Kidney (tissue), 14 donors: ENCODE data around the gene ADORA3. TPM values are rescaled to one million over a fixed set of nuclear protein-coding genes. Genes with fewer than 3 reads are reported as not detected.

Source experiments
- DNase-seq, 5 donors: peaks; one replicate each; pipeline ENCODE4 v3.0.0-alpha.2; 2013 to 2020
- FAIRE-seq: peaks from 2 replicates; lab custom pipeline; 2012; peaks lifted over from hg19 to GRCh38; lab: Jason Lieb, UNC
- H3K27ac ChIP-seq, 2 donors: one replicate each; pipeline ENCODE4 v1.7.0; 2013; ENCODE audit warnings: low read depth in 2 of 2, low read length in 2 of 2, inconsistent platforms in 1 of 2
- H3K27me3 ChIP-seq: one replicate; pipeline ENCODE4 v1.7.1; 2013; ENCODE audit warnings: low read length, inconsistent platforms; ENCODE audit not compliant: control insufficient read depth, insufficient read depth
- H3K36me3 ChIP-seq, 3 donors: one replicate each; pipeline versions ENCODE4 v1.7.0 to v1.7.1; 2013; ENCODE audit warnings: low read length in 3 of 3, control low read depth in 1 of 3, inconsistent platforms in 1 of 3; ENCODE audit not compliant: insufficient read depth in 3 of 3, control insufficient read depth in 2 of 3
- H3K4me1 ChIP-seq, 3 donors: one replicate each; pipeline versions ENCODE4 v1.7.0 to v1.7.1; 2013; ENCODE audit warnings: low read length in 3 of 3, inconsistent platforms in 1 of 3, low read depth in 1 of 3; ENCODE audit not compliant: control insufficient read depth in 2 of 3, insufficient read depth in 2 of 3
- H3K4me3 ChIP-seq, 3 donors: one replicate each; pipeline versions ENCODE4 v1.7.0 to v1.8.1; 2013; ENCODE audit warnings: low read length in 3 of 3, control low read depth in 1 of 3, inconsistent platforms in 1 of 3
- H3K9ac ChIP-seq, 3 donors: one replicate each; pipeline versions ENCODE4 v1.7.0 to v1.7.1; 2013; ENCODE audit warnings: low read length in 3 of 3, control low read depth in 1 of 3, inconsistent platforms in 1 of 3
- H3K9me3 ChIP-seq, 3 donors: one replicate each; pipeline versions ENCODE4 v1.7.0 to v1.7.1; 2013; ENCODE audit warnings: low read length in 3 of 3, control low read depth in 1 of 3, inconsistent platforms in 1 of 3; ENCODE audit not compliant: control insufficient read depth in 2 of 3, insufficient read depth in 1 of 3
- CTCF ChIP-seq: IDR thresholded peaks from 3 replicates; pipeline ENCODE4 v1.5.1; 2012; ENCODE audit warnings: mild to moderate bottlenecking, moderate library complexity, borderline replicate concordance; ENCODE audit not compliant: insufficient read depth; ENCODE audit errors: extremely low read depth
- intact Hi-C: fragments of 100-400 bp; cut with DNase I; formaldehyde crosslinking; loops from one replicate; pipeline ENCODE4 v1.11.1; 2022
- polyA plus RNA-seq: library from polyadenylated mRNA; stranded (reverse); fragments of 350-450 nt; fragmentation: Illumina TruSeq; extraction: RNeasy Lipid Tissue Mini Kit (QIAGEN cat#74804); gene quantifications from one replicate; pipeline ENCODE4 v1.2.3, GENCODE V29; 2014; ENCODE audit warnings: low read depth, low replicate concordance; ENCODE audit not compliant: insufficient read depth
- total RNA-seq: library from RNA; stranded (reverse); fragmentation: NEBNext Ultra II Directional; extraction: Animal tissue kit (Norgen Biotek cat#: 25700); gene quantifications from one replicate; pipeline ENCODE4 v1.2.1, GENCODE V29; 2021
- donor health status: control.
- donor health status: control.
- donor health status: control.
- donor health status: control.
- donor health status: control.
- donor health status: DM: yes; HTN: yes; CAD: no.
- donor health status: Normal renal cell carcinoma (clear cell type).

The ADORA3 gene
- total and polyA plus RNA-seq, 2 donors from 2014 or later: 3.1 to 10.8 TPM

DNA sequence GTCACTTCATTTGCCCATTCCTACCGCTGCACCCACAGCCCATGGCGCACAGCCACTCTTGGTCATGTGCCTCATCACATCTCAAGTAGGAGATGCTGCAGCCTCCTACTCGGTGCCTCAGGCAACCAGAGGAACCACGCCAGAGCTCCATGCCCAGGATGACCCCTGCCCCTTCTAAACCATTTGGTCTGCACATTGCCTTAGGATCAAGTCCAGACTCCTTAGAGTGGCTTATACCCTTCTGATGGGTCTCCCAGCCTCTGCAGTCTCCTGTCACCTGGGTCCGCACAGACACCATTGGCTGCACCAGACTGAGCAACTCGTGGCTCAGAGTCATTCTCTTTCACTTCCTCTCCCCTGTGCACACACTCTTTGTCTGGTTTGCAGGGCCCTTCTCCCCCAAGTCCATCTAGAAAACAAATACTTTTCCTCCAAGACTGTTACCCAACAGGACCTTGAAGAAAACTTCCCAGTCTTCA, 2.2 kb upstream of the ADORA3 start:
- Histone ChIP-seq H3K4me1 (peaks cover 0 to 15% (median 4%) of the 10 kb centered on the region in 3 donors), H3K9ac (no peak overlapping the region), H3K36me3 (no peaks in the 10 kb centered on the region), H3K4me3 (no peak overlapping the region), H3K27ac (no peak overlapping the region), H3K27me3 (no peaks in the 10 kb centered on the region), H3K9me3 (no peaks in the 10 kb centered on the region)
- intact Hi-C loops: no loop called here
- no peak for FAIRE-seq
- no peak for DNase-seq
- TF ChIP-seq CTCF: no peak

GRCh38 chr1:111504097-111504496, 664 bp upstream of the ADORA3 start:
- no peak overlapping the region for H3K27ac ChIP-seq
- intact Hi-C loops: no loop called here
- peaks cover 0 to 15% (median 4%) of the 10 kb centered on the region in 3 donors for H3K4me1 ChIP-seq

GRCh38 chr1:111501645-111502044, 1.8 kb downstream of the ADORA3 start:
- TF ChIP-seq CTCF: no peak
- Histone ChIP-seq H3K4me1 (peaks cover 0 to 2% (median 0%) of the 10 kb centered on the region in 3 donors), H3K9ac (no peak overlapping the region), H3K36me3 (no peaks in the 10 kb centered on the region), H3K27ac (no peak overlapping the region), H3K27me3 (no peaks in the 10 kb centered on the region), H3K9me3 (no peaks in the 10 kb centered on the region), H3K4me3 (no peak overlapping the region)
- DNase-seq (no peak), FAIRE-seq (no peak)
- intact Hi-C loops: no loop called here

More at GRCh38 chr1:111504097-111504496, 664 bp upstream of the ADORA3 start:
- Histone ChIP-seq H3K27me3 (no peaks in the 10 kb centered on the region), H3K9me3 (no peaks in the 10 kb centered on the region), H3K36me3 (no peaks in the 10 kb centered on the region), H3K4me3 (no peak overlapping the region), H3K9ac (no peak overlapping the region)
- TF ChIP-seq CTCF: no peak
- no peak for DNase-seq
- no peak for FAIRE-seq
